ENCODE data around the gene BCAS4. TPM values are rescaled to one million over a fixed set of nuclear protein-coding genes. Genes with fewer than 3 reads are reported as not detected.
"Not testable (repeated sequence)": the region's sequence is repeated elsewhere in the genome, so short reads cannot be mapped to it uniquely, and the experiment has no call there.

Gene BCAS4
- total RNA-seq, 2 experiments from 2014 or later: 11.0 to 11.6 TPM

- H3K9me3 Mint-ChIP-seq: no peaks in the 10 kb centered on the region
- H3K4me3 Mint-ChIP-seq: no peak overlapping the region
- no peaks in the 10 kb centered on the region for H3K36me3 Mint-ChIP-seq
- intact Hi-C loops (cut with micrococcal nuclease): no loop called here
- DNase-seq: no peak
- H3K27me3 Mint-ChIP-seq: peaks cover 4% of the 10 kb centered on the region
- no peaks in the 10 kb centered on the region for H3K4me1 Mint-ChIP-seq (ENCODE audit: low read depth)
- H3K27ac Mint-ChIP-seq: no peak overlapping the region
- CTCF ChIA-PET: interaction anchor here (1.2 to 1.5 kb wide), 3 partner anchors 17 to 27 kb away, joined by 3 to 6 read pairs (median 5); partner anchors contain the start of gene BCAS4
- POLR2A ChIA-PET: no interaction called here
Observed at GRCh38 chr20:50776122-50776817, 18.6 kb upstream of the BCAS4 start.

GRCh38 chr20:50777373-50777772, 17.5 kb upstream of the BCAS4 start:
- no peaks in the 10 kb centered on the region for H3K36me3 Mint-ChIP-seq
- H3K9me3 Mint-ChIP-seq: no peaks in the 10 kb centered on the region
- ChIA-PET CTCF (interaction anchor here (1.5 kb wide), 2 partner anchors 16 to 17 kb away, joined by 5 to 6 read pairs; partner anchors contain the start of gene BCAS4), POLR2A (no interaction called here)
- H3K4me1 Mint-ChIP-seq (ENCODE audit: low read depth): no peaks in the 10 kb centered on the region
- peaks cover 4% of the 10 kb centered on the region for H3K27me3 Mint-ChIP-seq
- no peak for DNase-seq
- H3K4me3 Mint-ChIP-seq: no peak overlapping the region
- intact Hi-C loops (cut with micrococcal nuclease): no loop called here
- H3K27ac Mint-ChIP-seq: no peak overlapping the region

GRCh38 chr20:50778994-50779393, 15.9 kb upstream of the BCAS4 start:
- DNase-seq; H3K4me3 Mint-ChIP-seq; H3K9me3 Mint-ChIP-seq; H3K27me3 Mint-ChIP-seq; H3K27ac Mint-ChIP-seq; H3K4me1 Mint-ChIP-seq (ENCODE audit: low read depth); intact Hi-C loops (cut with micrococcal nuclease); POLR2A ChIA-PET; H3K36me3 Mint-ChIP-seq: not testable (repeated sequence)
- CTCF ChIA-PET: interaction anchor here (1.3 to 4.2 kb wide), 2 partner anchors 12 to 16 kb away, joined by 4 to 18 read pairs; partner anchors contain the start of gene BCAS4

GRCh38 chr20:50783390-50783789, 11.5 kb upstream of the BCAS4 start:
- no peaks in the 10 kb centered on the region for H3K4me1 Mint-ChIP-seq (ENCODE audit: low read depth)
- no peak overlapping the region for H3K27ac Mint-ChIP-seq
- intact Hi-C loops (cut with micrococcal nuclease): no loop called here
- no peak overlapping the region for H3K4me3 Mint-ChIP-seq
- ChIA-PET POLR2A (no interaction called here), CTCF (interaction anchor here (0.6 to 1.4 kb wide), 3 partner anchors 7 to 11 kb away, joined by 3 read pairs; no protein-coding TSS in a partner anchor)
- no peak for DNase-seq
- H3K9me3 Mint-ChIP-seq: no peaks in the 10 kb centered on the region
- peaks cover 2% of the 10 kb centered on the region for H3K27me3 Mint-ChIP-seq
- no peaks in the 10 kb centered on the region for H3K36me3 Mint-ChIP-seq

- CTCF ChIA-PET: interaction anchor here (1.4 to 1.6 kb wide), 2 partner anchors 10 to 11 kb away, joined by 3 to 8 read pairs; partner anchors contain the start of gene BCAS4
- Mint-ChIP-seq H3K4me1 (ENCODE audit: low read depth) (no peaks in the 10 kb centered on the region), H3K4me3 (no peak overlapping the region), H3K27ac (no peak overlapping the region), H3K36me3 (no peaks in the 10 kb centered on the region), H3K27me3 (peaks cover 2% of the 10 kb centered on the region), H3K9me3 (no peaks in the 10 kb centered on the region)
- POLR2A ChIA-PET: no interaction called here
- DNase-seq: no peak
- intact Hi-C loops (cut with micrococcal nuclease): no loop called here
Observed at GRCh38 chr20:50783903-50784302, 11.0 kb upstream of the BCAS4 start.

GRCh38 chr20:50784464-50784863, 10.4 kb upstream of the BCAS4 start:
- CTCF ChIA-PET: interaction anchor here (1.4 to 1.6 kb wide), 2 partner anchors 9 to 11 kb away, joined by 3 to 8 read pairs; partner anchors contain the start of gene BCAS4
- H3K4me1 Mint-ChIP-seq (ENCODE audit: low read depth): no peaks in the 10 kb centered on the region
- no peak for DNase-seq
- H3K27ac Mint-ChIP-seq: no peak overlapping the region
- POLR2A ChIA-PET: no interaction called here
- peaks cover 2% of the 10 kb centered on the region for H3K27me3 Mint-ChIP-seq
- H3K36me3 Mint-ChIP-seq: no peaks in the 10 kb centered on the region
- no peak overlapping the region for H3K4me3 Mint-ChIP-seq
- intact Hi-C loops (cut with micrococcal nuclease): no loop called here
- H3K9me3 Mint-ChIP-seq: no peaks in the 10 kb centered on the region

GRCh38 chr20:50786703-50787102, 8.2 kb upstream of the BCAS4 start:
- intact Hi-C loops (cut with micrococcal nuclease): no loop called here
- Mint-ChIP-seq H3K27me3 (no peaks in the 10 kb centered on the region), H3K4me3 (no peak overlapping the region), H3K36me3 (no peaks in the 10 kb centered on the region), H3K9me3 (no peaks in the 10 kb centered on the region), H3K4me1 (ENCODE audit: low read depth) (peaks cover 7% of the 10 kb centered on the region), H3K27ac (no peak overlapping the region)
- ChIA-PET POLR2A (no interaction called here), CTCF (interaction anchor here (1.0 to 2.4 kb wide), 2 partner anchors 8 to 37 kb away, joined by 3 to 11 read pairs; partner anchors contain the start of gene BCAS4)
- no peak for DNase-seq

- H3K27ac Mint-ChIP-seq: no peak overlapping the region
- no peaks in the 10 kb centered on the region for H3K27me3 Mint-ChIP-seq
- no peak for DNase-seq
- no peak overlapping the region for H3K4me3 Mint-ChIP-seq
- ChIA-PET CTCF (interaction anchor here (2.4 kb wide), 1 partner anchor 37 kb away, joined by 11 read pairs; no protein-coding TSS in a partner anchor), POLR2A (no interaction called here)
- no peaks in the 10 kb centered on the region for H3K9me3 Mint-ChIP-seq
- H3K36me3 Mint-ChIP-seq: no peaks in the 10 kb centered on the region
- intact Hi-C loops (cut with micrococcal nuclease): no loop called here
- H3K4me1 Mint-ChIP-seq (ENCODE audit: low read depth): peaks cover 7% of the 10 kb centered on the region
Observed at GRCh38 chr20:50787181-50787580, 7.7 kb upstream of the BCAS4 start.

GRCh38 chr20:50788045-50788991, 6.5 kb upstream of the BCAS4 start:
- intact Hi-C loops (cut with micrococcal nuclease): no loop called here
- ChIA-PET POLR2A (no interaction called here), CTCF (interaction anchor here (1.1 to 8.9 kb wide), 4 partner anchors 9 to 139 kb away, joined by 4 to 268 read pairs (median 8); partner anchors contain the start of gene ADNP)
- H3K9me3 Mint-ChIP-seq: no peaks in the 10 kb centered on the region
- no peaks in the 10 kb centered on the region for H3K36me3 Mint-ChIP-seq
- peaks cover 7% of the 10 kb centered on the region for H3K4me1 Mint-ChIP-seq (ENCODE audit: low read depth)
- no peak for DNase-seq
- H3K4me3 Mint-ChIP-seq: no peak overlapping the region
- H3K27ac Mint-ChIP-seq: no peak overlapping the region
- no peaks in the 10 kb centered on the region for H3K27me3 Mint-ChIP-seq

GRCh38 chr20:50789968-50790650, 4.8 kb upstream of the BCAS4 start:
- DNase-seq: no peak
- Mint-ChIP-seq H3K36me3 (no peaks in the 10 kb centered on the region), H3K27me3 (no peaks in the 10 kb centered on the region), H3K27ac (peak overlapping the region; percentile 43), H3K9me3 (no peaks in the 10 kb centered on the region), H3K4me1 (ENCODE audit: low read depth) (peaks cover 8% of the 10 kb centered on the region), H3K4me3 (no peak overlapping the region)
- POLR2A ChIA-PET: interaction anchor here (0.9 to 1.5 kb wide), 3 partner anchors 101 to 168 kb away, joined by 3 to 11 read pairs (median 6); partner anchors contain the start of genes ADNP, DPM1 and MOCS3
- CTCF ChIA-PET: interaction anchor here (0.6 to 8.9 kb wide), 24 partner anchors 7 to 525 kb away, joined by 3 to 268 read pairs (median 4); partner anchors contain the start of genes ADNP and PARD6B
- intact Hi-C loops (cut with micrococcal nuclease): no loop called here

GRCh38 chr20:50790651-50791277, 4.1 kb upstream of the BCAS4 start:
- Mint-ChIP-seq H3K9me3 (no peaks in the 10 kb centered on the region), H3K4me1 (ENCODE audit: low read depth) (peaks cover 12% of the 10 kb centered on the region), H3K36me3 (no peaks in the 10 kb centered on the region), H3K27ac (peak overlapping the region; percentile 45), H3K27me3 (no peaks in the 10 kb centered on the region), H3K4me3 (no peak overlapping the region)
- ChIA-PET POLR2A (interaction anchor here (0.6 to 1.5 kb wide), 4 partner anchors 100 to 191 kb away, joined by 3 to 11 read pairs (median 4); partner anchors contain the start of genes ADNP, DPM1 and MOCS3), CTCF (interaction anchor here (0.6 to 8.9 kb wide), 26 partner anchors 8 to 608 kb away, joined by 3 to 268 read pairs (median 4); partner anchors contain the start of genes ADNP and PARD6B)
- DNase-seq: peak; percentile 90
- intact Hi-C loops (cut with micrococcal nuclease): no loop called here
